Measurements from ENCODE around the gene AMBRA1. TPM values are rescaled to one million over a fixed set of nuclear protein-coding genes. Genes with fewer than 3 reads are reported as not detected.

Gene AMBRA1
- total and polyA plus RNA-seq, 2 of the 8 experiments (the other 6 are each of a cell fraction or from before 2014, with no cell fraction given) = 14.2 to 37.4 TPM

DNA sequence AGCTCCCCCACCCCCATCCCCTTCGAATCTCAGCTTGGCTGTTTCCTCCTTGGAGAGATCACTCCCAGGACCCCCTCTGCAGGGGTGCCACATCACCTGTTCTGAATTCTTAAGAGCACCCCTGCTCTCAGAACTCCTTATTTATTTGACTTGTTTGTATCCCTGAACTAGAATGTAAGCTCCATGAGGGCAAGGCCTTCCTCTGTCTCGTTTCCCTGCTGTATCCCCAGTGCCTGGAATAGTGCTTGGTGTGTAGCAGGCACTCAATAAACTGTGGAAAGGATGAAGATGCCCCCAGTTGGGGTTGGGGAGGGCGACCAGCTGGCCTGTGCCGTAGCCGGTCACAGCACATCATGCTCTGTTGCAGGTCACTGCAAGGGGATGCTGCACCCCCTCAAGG is 216.0 kb downstream of the AMBRA1 start (continued):
- TF ChIP-seq, protein P1, sequence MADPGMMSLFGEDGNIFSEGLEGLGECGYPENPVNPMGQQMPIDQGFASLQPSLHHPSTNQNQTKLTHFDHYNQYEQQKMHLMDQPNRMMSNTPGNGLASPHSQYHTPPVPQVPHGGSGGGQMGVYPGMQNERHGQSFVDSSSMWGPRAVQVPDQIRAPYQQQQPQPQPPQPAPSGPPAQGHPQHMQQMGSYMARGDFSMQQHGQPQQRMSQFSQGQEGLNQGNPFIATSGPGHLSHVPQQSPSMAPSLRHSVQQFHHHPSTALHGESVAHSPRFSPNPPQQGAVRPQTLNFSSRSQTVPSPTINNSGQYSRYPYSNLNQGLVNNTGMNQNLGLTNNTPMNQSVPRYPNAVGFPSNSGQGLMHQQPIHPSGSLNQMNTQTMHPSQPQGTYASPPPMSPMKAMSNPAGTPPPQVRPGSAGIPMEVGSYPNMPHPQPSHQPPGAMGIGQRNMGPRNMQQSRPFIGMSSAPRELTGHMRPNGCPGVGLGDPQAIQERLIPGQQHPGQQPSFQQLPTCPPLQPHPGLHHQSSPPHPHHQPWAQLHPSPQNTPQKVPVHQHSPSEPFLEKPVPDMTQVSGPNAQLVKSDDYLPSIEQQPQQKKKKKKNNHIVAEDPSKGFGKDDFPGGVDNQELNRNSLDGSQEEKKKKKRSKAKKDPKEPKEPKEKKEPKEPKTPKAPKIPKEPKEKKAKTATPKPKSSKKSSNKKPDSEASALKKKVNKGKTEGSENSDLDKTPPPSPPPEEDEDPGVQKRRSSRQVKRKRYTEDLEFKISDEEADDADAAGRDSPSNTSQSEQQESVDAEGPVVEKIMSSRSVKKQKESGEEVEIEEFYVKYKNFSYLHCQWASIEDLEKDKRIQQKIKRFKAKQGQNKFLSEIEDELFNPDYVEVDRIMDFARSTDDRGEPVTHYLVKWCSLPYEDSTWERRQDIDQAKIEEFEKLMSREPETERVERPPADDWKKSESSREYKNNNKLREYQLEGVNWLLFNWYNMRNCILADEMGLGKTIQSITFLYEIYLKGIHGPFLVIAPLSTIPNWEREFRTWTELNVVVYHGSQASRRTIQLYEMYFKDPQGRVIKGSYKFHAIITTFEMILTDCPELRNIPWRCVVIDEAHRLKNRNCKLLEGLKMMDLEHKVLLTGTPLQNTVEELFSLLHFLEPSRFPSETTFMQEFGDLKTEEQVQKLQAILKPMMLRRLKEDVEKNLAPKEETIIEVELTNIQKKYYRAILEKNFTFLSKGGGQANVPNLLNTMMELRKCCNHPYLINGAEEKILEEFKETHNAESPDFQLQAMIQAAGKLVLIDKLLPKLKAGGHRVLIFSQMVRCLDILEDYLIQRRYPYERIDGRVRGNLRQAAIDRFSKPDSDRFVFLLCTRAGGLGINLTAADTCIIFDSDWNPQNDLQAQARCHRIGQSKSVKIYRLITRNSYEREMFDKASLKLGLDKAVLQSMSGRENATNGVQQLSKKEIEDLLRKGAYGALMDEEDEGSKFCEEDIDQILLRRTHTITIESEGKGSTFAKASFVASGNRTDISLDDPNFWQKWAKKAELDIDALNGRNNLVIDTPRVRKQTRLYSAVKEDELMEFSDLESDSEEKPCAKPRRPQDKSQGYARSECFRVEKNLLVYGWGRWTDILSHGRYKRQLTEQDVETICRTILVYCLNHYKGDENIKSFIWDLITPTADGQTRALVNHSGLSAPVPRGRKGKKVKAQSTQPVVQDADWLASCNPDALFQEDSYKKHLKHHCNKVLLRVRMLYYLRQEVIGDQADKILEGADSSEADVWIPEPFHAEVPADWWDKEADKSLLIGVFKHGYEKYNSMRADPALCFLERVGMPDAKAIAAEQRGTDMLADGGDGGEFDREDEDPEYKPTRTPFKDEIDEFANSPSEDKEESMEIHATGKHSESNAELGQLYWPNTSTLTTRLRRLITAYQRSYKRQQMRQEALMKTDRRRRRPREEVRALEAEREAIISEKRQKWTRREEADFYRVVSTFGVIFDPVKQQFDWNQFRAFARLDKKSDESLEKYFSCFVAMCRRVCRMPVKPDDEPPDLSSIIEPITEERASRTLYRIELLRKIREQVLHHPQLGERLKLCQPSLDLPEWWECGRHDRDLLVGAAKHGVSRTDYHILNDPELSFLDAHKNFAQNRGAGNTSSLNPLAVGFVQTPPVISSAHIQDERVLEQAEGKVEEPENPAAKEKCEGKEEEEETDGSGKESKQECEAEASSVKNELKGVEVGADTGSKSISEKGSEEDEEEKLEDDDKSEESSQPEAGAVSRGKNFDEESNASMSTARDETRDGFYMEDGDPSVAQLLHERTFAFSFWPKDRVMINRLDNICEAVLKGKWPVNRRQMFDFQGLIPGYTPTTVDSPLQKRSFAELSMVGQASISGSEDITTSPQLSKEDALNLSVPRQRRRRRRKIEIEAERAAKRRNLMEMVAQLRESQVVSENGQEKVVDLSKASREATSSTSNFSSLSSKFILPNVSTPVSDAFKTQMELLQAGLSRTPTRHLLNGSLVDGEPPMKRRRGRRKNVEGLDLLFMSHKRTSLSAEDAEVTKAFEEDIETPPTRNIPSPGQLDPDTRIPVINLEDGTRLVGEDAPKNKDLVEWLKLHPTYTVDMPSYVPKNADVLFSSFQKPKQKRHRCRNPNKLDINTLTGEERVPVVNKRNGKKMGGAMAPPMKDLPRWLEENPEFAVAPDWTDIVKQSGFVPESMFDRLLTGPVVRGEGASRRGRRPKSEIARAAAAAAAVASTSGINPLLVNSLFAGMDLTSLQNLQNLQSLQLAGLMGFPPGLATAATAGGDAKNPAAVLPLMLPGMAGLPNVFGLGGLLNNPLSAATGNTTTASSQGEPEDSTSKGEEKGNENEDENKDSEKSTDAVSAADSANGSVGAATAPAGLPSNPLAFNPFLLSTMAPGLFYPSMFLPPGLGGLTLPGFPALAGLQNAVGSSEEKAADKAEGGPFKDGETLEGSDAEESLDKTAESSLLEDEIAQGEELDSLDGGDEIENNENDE (IDR thresholded peaks at IDR 0.05; ENCODE audit: insufficient replicate concordance, low read length) = no peak
- no peak for TF ChIP-seq NRF1 (IDR thresholded peaks at IDR 0.05; ENCODE audit: low read depth, low read length)
- no peak for TF ChIP-seq KDM1A (IDR thresholded peaks at IDR 0.05; ENCODE audit: borderline replicate concordance, low read length)
- TF ChIP-seq HDAC2 (IDR thresholded peaks at IDR 0.05; ENCODE audit: borderline replicate concordance in 1 of 2, low read depth in 2 of 2, low read length in 2 of 2) = no peak
- no peak for TF ChIP-seq CEBPB (IDR thresholded peaks at IDR 0.05; ENCODE audit: low read depth, low read length)
- TF ChIP-seq POU5F1 (IDR thresholded peaks at IDR 0.05; ENCODE audit: low read depth, low read length) = no peak
- TF ChIP-seq TAF7 (optimal IDR thresholded peaks at IDR 0.05; ENCODE audit: borderline replicate concordance, low read depth, low read length) = no peak
- TF ChIP-seq CBX8 (IDR thresholded peaks at IDR 0.05; ENCODE audit: borderline replicate concordance, low read depth, low read length) = no peak
- no peak for TF ChIP-seq ZNF274 (IDR thresholded peaks at IDR 0.05; ENCODE audit: borderline replicate concordance, extremely low read depth, low read length)

All from H1 (cell line).